ENCODE results near the gene ETV7.
"Not testable (repeated sequence)": the region's sequence is repeated elsewhere in the genome, so short reads cannot be mapped to it uniquely, and the experiment has no call there.

ETV7 gene

DNA sequence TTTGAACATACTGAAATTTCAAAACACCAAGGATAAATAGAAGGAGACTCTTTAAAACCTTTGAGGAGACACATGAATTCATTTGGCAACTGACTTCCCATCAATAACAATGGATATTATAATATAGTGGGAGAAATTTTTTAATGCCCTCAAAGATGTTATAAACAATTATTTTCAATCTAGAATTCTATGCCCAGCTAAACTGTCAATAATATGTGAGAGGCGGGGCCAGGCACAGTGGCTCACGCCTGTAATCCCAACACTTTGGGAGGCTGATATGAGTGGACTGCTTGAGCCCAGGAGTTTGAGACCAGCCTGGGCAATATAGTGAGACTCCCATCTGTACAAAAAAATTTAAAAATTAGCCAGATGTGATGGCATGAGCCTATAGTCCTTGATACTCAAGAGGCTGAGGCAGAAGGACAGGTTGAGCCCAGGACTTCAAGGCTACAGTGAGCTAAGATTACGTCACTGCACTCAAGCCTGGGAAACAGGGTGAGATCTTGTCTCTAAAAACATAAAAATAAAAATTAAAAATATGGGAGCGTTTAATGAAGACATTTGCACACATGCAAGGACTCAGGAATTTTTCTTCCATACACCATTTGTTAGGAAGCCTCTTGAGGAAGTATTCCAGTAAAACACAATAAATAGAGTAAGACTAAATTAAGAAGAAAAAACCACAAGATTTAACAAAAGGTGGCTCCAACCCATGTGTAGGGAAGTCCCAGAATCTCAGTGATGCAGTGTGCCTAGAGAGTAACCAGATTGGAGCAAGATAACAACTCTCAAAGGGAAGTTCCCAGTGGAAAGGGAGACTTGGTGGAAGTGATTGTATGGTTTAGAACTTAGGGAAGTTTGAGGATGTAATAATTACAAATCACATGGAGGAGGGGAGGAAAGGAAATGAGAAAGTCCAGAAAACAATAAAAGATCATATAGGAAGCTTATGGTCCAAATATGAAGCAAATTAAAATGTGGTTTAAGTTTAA is 26.3 kb upstream of the ETV7 start:
- TF ChIP-seq, protein P1, sequence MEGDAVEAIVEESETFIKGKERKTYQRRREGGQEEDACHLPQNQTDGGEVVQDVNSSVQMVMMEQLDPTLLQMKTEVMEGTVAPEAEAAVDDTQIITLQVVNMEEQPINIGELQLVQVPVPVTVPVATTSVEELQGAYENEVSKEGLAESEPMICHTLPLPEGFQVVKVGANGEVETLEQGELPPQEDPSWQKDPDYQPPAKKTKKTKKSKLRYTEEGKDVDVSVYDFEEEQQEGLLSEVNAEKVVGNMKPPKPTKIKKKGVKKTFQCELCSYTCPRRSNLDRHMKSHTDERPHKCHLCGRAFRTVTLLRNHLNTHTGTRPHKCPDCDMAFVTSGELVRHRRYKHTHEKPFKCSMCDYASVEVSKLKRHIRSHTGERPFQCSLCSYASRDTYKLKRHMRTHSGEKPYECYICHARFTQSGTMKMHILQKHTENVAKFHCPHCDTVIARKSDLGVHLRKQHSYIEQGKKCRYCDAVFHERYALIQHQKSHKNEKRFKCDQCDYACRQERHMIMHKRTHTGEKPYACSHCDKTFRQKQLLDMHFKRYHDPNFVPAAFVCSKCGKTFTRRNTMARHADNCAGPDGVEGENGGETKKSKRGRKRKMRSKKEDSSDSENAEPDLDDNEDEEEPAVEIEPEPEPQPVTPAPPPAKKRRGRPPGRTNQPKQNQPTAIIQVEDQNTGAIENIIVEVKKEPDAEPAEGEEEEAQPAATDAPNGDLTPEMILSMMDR (IDR thresholded peaks at IDR 0.05; ENCODE audit: borderline replicate concordance, control extremely low read depth, extremely low read depth, insufficient read depth, missing control alignments), result no peak
- DNase-seq (ENCODE audit: low spot score), result no peak
- in situ Hi-C loops (cut with MboI; ENCODE audit: low sequenced_read_pairs, unreplicated experiment), result no loop called here

DNA sequence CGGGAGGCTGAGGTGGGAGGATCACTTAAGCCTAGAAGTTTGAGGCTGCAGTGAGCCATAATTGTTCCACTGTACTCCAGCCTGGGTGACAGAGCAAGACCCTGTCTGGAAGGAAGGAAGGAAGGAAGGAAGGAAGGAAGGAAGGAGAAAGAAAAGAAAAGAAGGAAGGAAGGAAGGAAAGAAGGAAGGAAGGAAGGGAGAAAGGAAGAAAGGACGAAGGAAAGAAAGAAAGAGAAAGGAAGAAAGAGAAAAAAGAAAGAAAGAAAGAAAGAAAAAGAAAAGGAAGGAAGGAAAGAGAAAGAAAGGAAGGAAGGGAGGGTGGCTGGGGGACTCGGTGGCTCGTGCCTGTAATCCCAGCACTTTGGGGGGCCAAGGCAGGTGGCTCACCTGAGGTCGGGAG is 22.2 kb upstream of the ETV7 start:
- DNase-seq (ENCODE audit: low spot score); in situ Hi-C loops (cut with MboI; ENCODE audit: low sequenced_read_pairs, unreplicated experiment): not testable (repeated sequence)

GRCh38 chr6:36404164-36404563 is 16.7 kb upstream of the ETV7 start:
- in situ Hi-C loops (cut with MboI; ENCODE audit: low sequenced_read_pairs, unreplicated experiment), result no loop called here
- TF ChIP-seq, protein P1 (IDR thresholded peaks at IDR 0.05; ENCODE audit: borderline replicate concordance, control extremely low read depth, extremely low read depth, insufficient read depth, missing control alignments), result no peak

GRCh38 chr6:36402481-36402880 is 15.0 kb upstream of the ETV7 start:
- in situ Hi-C loops (cut with MboI; ENCODE audit: low sequenced_read_pairs, unreplicated experiment), result no loop called here
- TF ChIP-seq, protein P1 (IDR thresholded peaks at IDR 0.05; ENCODE audit: borderline replicate concordance, control extremely low read depth, extremely low read depth, insufficient read depth, missing control alignments), result no peak
- DNase-seq (ENCODE audit: low spot score), result no peak

More at GRCh38 chr6:36404164-36404563, 16.7 kb upstream of the ETV7 start:
- no peak for DNase-seq (ENCODE audit: low spot score)

- in situ Hi-C loops (cut with MboI; ENCODE audit: low sequenced_read_pairs, unreplicated experiment), result no loop called here
- TF ChIP-seq, protein P1 (IDR thresholded peaks at IDR 0.05; ENCODE audit: borderline replicate concordance, control extremely low read depth, extremely low read depth, insufficient read depth, missing control alignments), result no peak
- peak; percentile 55 for DNase-seq (ENCODE audit: low spot score)
These were observed 12.5 kb upstream of the ETV7 start for GRCh38 chr6:36399970-36400369.

GRCh38 chr6:36392621-36393020 is 5.2 kb upstream of the ETV7 start:
- in situ Hi-C loops (cut with MboI; ENCODE audit: low sequenced_read_pairs, unreplicated experiment), result no loop called here
- TF ChIP-seq, protein P1 (IDR thresholded peaks at IDR 0.05; ENCODE audit: borderline replicate concordance, control extremely low read depth, extremely low read depth, insufficient read depth, missing control alignments), result no peak
- DNase-seq (ENCODE audit: low spot score), result no peak

- DNase-seq (ENCODE audit: low spot score), result no peak
- in situ Hi-C loops (cut with MboI; ENCODE audit: low sequenced_read_pairs, unreplicated experiment), result no loop called here
- TF ChIP-seq, protein P1 (IDR thresholded peaks at IDR 0.05; ENCODE audit: borderline replicate concordance, control extremely low read depth, extremely low read depth, insufficient read depth, missing control alignments), result no peak
These were observed 1.9 kb upstream of the ETV7 start for GRCh38 chr6:36389353-36389752.
